Measurements from ENCODE around the gene ARMC10.
"Not testable (repeated sequence)": the region's sequence is repeated elsewhere in the genome, so short reads cannot be mapped to it uniquely, and the experiment has no call there.

Gene ARMC10

DNA sequence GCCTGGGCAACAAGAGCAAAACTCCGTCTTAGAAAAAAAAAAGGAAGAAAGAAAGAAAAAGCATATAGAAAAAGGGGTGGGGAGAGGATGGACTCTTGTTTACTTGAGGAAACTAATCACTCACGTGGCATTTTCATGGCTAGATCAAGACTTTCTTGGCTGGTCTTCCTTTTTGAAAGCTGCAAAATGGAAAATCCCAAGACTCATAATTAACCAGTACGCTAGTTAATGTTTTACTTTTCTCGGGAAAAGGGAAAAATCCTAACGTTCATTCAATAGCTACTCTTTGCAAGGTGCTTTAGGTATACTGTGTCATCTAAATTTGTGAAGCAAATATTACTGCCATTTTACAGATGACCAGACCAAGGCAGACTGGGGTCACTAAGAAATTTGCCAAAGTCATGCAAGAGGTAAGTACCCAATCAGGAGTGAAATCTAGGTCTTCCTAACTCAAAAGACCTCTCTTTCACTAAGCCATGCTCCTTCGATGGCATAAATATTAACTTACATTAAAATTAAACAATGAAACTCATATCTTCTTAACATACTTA lies 49.6 kb downstream of the ARMC10 start:
- no peak for DNase-seq (ENCODE audit: low spot score)

- DNase-seq (ENCODE audit: low spot score), result no peak
Measured at GRCh38 chr7:103127006-103127405, 52.1 kb downstream of the ARMC10 start.

DNA sequence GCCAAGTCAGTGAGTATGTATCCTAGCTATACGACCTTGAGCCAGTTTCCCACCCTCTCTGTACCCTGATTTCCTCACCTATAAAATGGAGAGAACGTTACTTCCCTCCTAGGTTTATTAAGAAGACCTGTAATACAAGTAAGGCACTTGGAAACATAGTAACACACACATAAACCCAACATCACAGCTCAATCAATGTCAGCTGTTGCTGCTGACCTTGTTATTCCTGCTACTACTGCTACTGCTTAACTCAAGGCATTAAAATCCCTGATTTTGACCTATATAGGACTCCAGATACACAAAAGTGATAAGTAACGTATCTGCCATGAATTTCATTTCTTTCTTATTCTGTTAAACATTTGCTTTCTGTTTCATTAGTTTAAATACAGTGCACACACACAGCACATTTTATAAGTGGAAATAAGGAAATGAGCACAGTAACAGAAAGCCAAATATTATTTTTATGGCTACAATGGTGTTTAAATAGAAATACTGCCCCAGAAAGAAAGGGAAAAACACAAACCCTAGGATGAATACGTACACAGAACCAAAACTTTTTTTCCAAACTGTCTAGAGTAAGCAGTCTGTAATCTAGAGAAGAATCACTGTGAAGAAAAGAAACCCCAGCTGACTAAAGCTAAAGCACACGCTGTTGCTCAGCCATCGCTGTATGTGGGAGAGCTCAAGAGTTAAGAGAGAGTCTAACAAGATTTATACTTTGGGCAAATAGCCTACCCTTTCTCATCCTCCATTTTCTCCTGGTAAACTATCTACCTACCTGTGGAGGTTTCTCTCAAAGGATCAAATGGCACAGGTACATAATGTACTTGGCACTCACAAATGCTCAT lies 55.0 kb downstream of the ARMC10 start:
- no peak for DNase-seq (ENCODE audit: low spot score)

DNA sequence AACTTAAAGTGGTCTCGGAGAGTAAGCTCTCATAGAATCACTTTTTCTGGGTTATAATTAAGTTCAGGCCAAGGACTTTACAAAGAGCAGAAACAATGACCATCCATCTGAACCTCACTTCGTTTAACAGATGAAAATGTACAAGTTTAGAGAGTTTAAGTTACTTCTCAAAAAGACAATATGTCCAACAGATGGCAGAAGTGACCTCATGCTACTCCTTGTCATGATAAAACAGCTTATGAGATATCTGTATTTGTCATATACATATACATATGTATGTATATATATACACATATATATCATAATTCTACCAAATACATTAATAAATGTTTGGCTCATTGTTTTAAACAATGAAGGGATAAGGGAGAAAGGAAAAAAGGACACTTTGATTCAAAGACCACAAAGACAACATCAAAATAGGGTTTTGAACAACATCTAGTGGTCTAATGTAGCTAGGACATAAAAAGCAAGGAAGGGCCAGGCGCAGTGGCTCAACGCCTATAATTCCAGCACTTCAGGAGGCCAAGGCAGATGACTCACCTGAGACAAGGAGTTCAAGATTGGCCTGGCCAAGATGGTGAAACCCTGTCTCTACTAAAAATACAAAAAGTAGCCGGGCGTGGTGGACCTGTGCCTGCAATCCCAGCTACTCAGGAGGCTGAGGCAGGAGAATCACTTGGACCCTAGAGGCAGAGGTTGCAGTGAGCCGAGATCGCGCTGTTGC lies 56.1 kb downstream of the ARMC10 start:
- no peak for DNase-seq (ENCODE audit: low spot score)

- no peak for DNase-seq (ENCODE audit: low spot score)
Measured at GRCh38 chr7:103132995-103133688, 58.2 kb downstream of the ARMC10 start.

DNA sequence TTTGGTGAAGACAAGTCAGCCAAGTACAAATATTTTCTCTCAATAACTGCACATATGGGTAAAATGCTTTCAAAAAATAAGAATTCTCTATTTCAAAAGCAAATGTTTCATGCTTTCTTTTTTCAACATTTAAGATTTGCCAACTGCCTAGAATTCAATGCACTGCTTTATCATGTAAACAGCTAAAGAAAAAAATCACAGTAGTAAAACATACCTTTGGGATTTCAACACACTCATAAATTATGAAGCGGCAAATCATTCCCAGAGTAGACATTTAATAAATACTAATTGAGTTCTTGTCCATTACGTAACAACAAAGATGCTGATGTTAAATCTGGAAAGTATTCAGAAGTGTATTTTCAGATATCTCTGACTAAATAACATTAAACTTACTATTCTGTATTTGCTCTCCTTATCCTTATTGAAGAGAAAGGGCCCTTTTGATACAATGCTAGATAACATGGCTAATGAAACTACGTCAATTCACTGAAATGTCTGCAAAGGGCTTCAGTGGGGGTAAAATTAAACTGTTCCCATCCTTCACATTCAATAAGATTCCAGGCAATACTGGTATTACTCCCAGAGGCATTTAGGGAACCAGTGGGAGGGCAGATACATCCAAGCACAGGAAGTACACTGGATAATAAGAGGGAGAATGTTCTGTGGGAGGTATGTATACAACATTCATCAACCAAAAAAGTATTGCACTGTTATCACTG lies 60.1 kb downstream of the ARMC10 start:
- no peak for DNase-seq (ENCODE audit: low spot score)

- no peak for DNase-seq (ENCODE audit: low spot score)
Measured at GRCh38 chr7:103140061-103140460, 65.1 kb downstream of the ARMC10 start.

DNA sequence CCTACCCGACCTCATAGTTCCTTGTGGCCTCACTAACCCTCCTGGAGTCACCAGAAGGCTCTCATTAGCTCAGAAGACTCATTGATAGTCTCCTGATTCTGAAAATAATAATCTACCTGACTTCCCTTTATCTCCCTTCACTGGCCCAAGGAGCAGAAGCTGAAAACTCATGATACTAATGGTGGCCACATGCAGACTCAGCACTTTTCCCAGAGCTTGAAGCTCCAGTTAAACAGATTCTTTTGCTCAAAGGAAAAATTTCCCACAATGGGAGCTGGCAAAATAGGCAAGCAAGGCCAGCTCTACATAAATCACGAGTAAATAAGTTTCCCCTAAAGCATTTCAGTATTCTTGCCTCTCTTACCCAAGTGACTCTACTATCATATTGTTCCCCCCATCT lies 65.7 kb downstream of the ARMC10 start:
- DNase-seq (ENCODE audit: low spot score), result no peak

- DNase-seq (ENCODE audit: low spot score), result no peak
Measured at GRCh38 chr7:103141753-103142404, 66.9 kb downstream of the ARMC10 start.

DNA sequence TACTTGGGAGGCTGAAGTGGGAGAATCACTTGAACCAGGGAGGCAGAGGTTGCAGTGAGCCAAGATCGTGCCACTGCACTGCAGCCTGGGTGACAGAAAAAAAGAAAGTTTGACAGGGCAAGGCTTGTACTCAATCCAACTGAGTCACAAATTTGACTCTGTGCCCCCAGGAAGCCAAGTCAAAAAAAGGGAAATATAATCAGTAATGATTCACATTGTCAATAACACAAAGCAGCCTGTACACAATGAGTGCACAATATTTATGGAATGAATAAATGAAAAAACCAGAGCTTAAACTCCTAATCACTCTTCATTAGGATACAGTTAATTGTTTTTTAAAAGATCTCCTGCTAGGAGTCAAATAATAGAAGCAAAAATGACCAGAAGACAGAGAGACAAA lies 67.6 kb downstream of the ARMC10 start:
- no peak for DNase-seq (ENCODE audit: low spot score)

- no peak for DNase-seq (ENCODE audit: low spot score)
Measured at GRCh38 chr7:103143868-103144267, 68.9 kb downstream of the ARMC10 start.

DNA sequence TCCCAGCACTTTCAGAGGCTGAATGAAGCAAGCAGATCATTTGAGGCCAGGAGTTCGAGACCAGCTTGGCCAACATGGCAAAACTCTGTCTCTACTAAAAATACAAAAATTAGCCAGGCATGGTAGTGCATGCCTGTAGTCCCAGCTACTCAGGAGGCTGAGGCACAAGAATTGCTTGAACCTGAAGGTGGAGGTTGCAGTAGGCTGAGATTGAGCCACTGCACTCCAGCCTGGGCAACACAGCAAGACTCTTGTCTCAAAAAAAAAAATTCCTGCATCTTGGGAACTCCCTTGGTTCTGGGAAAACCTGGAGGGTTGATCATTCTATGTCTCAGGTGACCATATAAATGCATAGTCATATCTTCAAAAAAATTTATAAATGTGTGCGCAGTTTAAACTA lies 69.8 kb downstream of the ARMC10 start:
- not testable (repeated sequence) for DNase-seq (ENCODE audit: low spot score)

- DNase-seq (ENCODE audit: low spot score), result no peak
Measured at GRCh38 chr7:103148131-103148993, 73.4 kb downstream of the ARMC10 start.
